MM.1S (cell line): ENCODE data around the gene GRN.

Experiments
- DNase-seq: peaks from one replicate; pipeline ENCODE4 v3.0.0-alpha.2; 2015
- H2AFZ ChIP-seq: fragments of 300-600 bp; sonication (generic); 2 replicates; pipeline ENCODE4 v1.6.0; 2016; ENCODE audit warnings: antibody characterized with exemption, low read length
- H3F3A ChIP-seq: fragments of 300-600 bp; sonication (generic); 2 replicates; pipeline ENCODE4 v1.6.1; 2016; ENCODE audit warnings: mild to moderate bottlenecking, antibody characterized with exemption, low read length, moderate library complexity, mixed read lengths; ENCODE audit not compliant: insufficient read depth
- H3K27ac ChIP-seq: fragments of 300-600 bp; sonication (generic); 2 replicates; pipeline ENCODE4 v1.5.1; 2016; ENCODE audit warnings: mild to moderate bottlenecking, low read length
- H3K27me3 ChIP-seq: fragments of 300-600 bp; sonication (generic); replicated peaks from 2 replicates; pipeline ENCODE4 v1.6.0; 2016; ENCODE audit warnings: low read length; ENCODE audit not compliant: insufficient read depth
- H3K36me3 ChIP-seq: fragments of 300-600 bp; sonication (generic); replicated peaks from 2 replicates; pipeline ENCODE4 v1.6.1; 2016; ENCODE audit warnings: mild to moderate bottlenecking, low read length, mixed read lengths; ENCODE audit not compliant: insufficient read depth
- H3K4me1 ChIP-seq: fragments of 300-600 bp; sonication (generic); 2 replicates; pipeline ENCODE4 v1.6.1; 2016; ENCODE audit warnings: low read length, mixed read lengths
- H3K4me2 ChIP-seq: fragments of 300-600 bp; sonication (generic); 2 replicates; pipeline ENCODE4 v1.6.0; 2016; ENCODE audit warnings: low read depth, low read length
- H3K4me3 ChIP-seq: fragments of 300-600 bp; sonication (generic); 2 replicates; pipeline ENCODE4 v1.5.1; 2016; ENCODE audit warnings: low read length, mixed read lengths
- H3K79me2 ChIP-seq: fragments of 300-600 bp; sonication (generic); 2 replicates; pipeline ENCODE4 v1.6.1; 2016; ENCODE audit warnings: mixed run types, low read length, mixed read lengths
- H3K9ac ChIP-seq: fragments of 300-600 bp; sonication (generic); 2 replicates; pipeline ENCODE4 v1.6.1; 2016; ENCODE audit warnings: low read length, mixed read lengths
- H3K9me2 ChIP-seq: fragments of 300-600 bp; sonication (generic); replicated peaks from 2 replicates; pipeline ENCODE4 v1.6.1; 2016; ENCODE audit warnings: mild to moderate bottlenecking, low read length, mixed read lengths; ENCODE audit not compliant: insufficient read depth
- H3K9me3 ChIP-seq: fragments of 300-600 bp; sonication (generic); replicated peaks from 2 replicates; pipeline ENCODE4 v1.6.1; 2016; ENCODE audit warnings: mild to moderate bottlenecking, low read length, mixed read lengths; ENCODE audit not compliant: insufficient read depth
- H4K20me1 ChIP-seq: fragments of 300-600 bp; sonication (generic); 2 replicates; pipeline ENCODE4 v1.6.1; 2016; ENCODE audit warnings: mild to moderate bottlenecking, low read length, moderate library complexity, mixed read lengths; ENCODE audit not compliant: insufficient read depth
- CTCF ChIP-seq: fragments of 300-600 bp; sonication (generic); IDR thresholded peaks from 2 replicates; pipeline ENCODE4 v1.5.1; 2016; ENCODE audit warnings: antibody characterized with exemption, low read length, mixed read lengths
- EZH2 ChIP-seq: fragments of 300-600 bp; sonication (generic); optimal IDR thresholded peaks from 2 replicates; pipeline ENCODE3; 2017; ENCODE audit warnings: low read depth, mild to moderate bottlenecking, antibody characterized with exemption, low read length, mixed read lengths
- EZH2phosphoT487 ChIP-seq: fragments of 300-600 bp; sonication (generic); IDR thresholded peaks from 2 replicates; pipeline ENCODE4 v1.6.1; 2018; ENCODE audit warnings: antibody characterized with exemption, low read length

GRN gene

GRCh38 chr17:44386182-44386525 is 41.1 kb downstream of the GRN start:
- H3K9me3 ChIP-seq, result no peaks in the 10 kb centered on the region
- no peaks in the 10 kb centered on the region for H3K79me2 ChIP-seq
- peak overlapping the region; percentile 90; the same call in 1 of the 2 replicates for H2AFZ ChIP-seq
- no peaks in the 10 kb centered on the region for H3F3A ChIP-seq
- no peak for DNase-seq
- H3K27ac ChIP-seq, result no peak overlapping the region
- H3K4me2 ChIP-seq, result peak overlapping the region; percentile 98; the same call in 1 of the 2 replicates
- no peaks in the 10 kb centered on the region for H3K4me1 ChIP-seq
- no peak overlapping the region for H3K9ac ChIP-seq
- H3K4me3 ChIP-seq, result no peak overlapping the region; the same call in 1 of the 2 replicates
- H3K27me3 ChIP-seq, result peaks cover 24% of the 10 kb centered on the region
- no peaks in the 10 kb centered on the region for H3K9me2 ChIP-seq
- TF ChIP-seq EZH2phosphoT487 (no peak), CTCF (no peak), EZH2 (no peak)
- H4K20me1 ChIP-seq, result no peaks in the 10 kb centered on the region
- no peaks in the 10 kb centered on the region for H3K36me3 ChIP-seq

- H3K4me1 ChIP-seq, result no peaks in the 10 kb centered on the region
- no peaks in the 10 kb centered on the region for H3K9me3 ChIP-seq
- H3K79me2 ChIP-seq, result no peaks in the 10 kb centered on the region
- no peaks in the 10 kb centered on the region for H3F3A ChIP-seq
- H3K36me3 ChIP-seq, result no peaks in the 10 kb centered on the region
- no peak overlapping the region for H3K9ac ChIP-seq
- H2AFZ ChIP-seq, result no peak overlapping the region
- no peak for DNase-seq
- no peak overlapping the region for H3K4me3 ChIP-seq
- no peaks in the 10 kb centered on the region for H3K9me2 ChIP-seq
- H3K27ac ChIP-seq, result no peak overlapping the region
- peaks cover 9% of the 10 kb centered on the region for H3K27me3 ChIP-seq
- no peak overlapping the region for H3K4me2 ChIP-seq
- no peaks in the 10 kb centered on the region for H4K20me1 ChIP-seq
- TF ChIP-seq EZH2 (no peak), EZH2phosphoT487 (no peak), CTCF (no peak)
Measured at GRCh38 chr17:44387804-44388203, 42.7 kb downstream of the GRN start.

GRCh38 chr17:44389281-44389680 is 44.2 kb downstream of the GRN start, which contains the start of gene ITGA2B:
Gene ITGA2B, minus strand, starts transcription at chr17:44389649. Its CDS starts 176 bp downstream, at chr17:44389473.
- Histone ChIP-seq H3F3A (no peaks in the 10 kb centered on the region), H3K36me3 (no peaks in the 10 kb centered on the region), H3K27me3 (no peaks in the 10 kb centered on the region; the same call in 1 of the 2 replicates), H3K4me1 (no peaks in the 10 kb centered on the region), H3K79me2 (no peaks in the 10 kb centered on the region), H3K9ac (no peak within 1 kb of the TSS), H3K27ac (no peak within 1 kb of the TSS), H3K4me3 (no peak within 1 kb of the TSS), H2AFZ (no peak within 1 kb of the TSS), H3K9me3 (no peaks in the 10 kb centered on the region), H3K4me2 (no peak within 1 kb of the TSS), H3K9me2 (no peaks in the 10 kb centered on the region), H4K20me1 (no peaks in the 10 kb centered on the region)
- no peak for DNase-seq
- no peak for TF ChIP-seq CTCF
- TF ChIP-seq EZH2, result no peak
- no peak for TF ChIP-seq EZH2phosphoT487
